ENCODE data around the gene PTPN3. TPM values are rescaled to one million over a fixed set of nuclear protein-coding genes. Genes with fewer than 3 reads are reported as not detected.
"Not testable (repeated sequence)": the region's sequence is repeated elsewhere in the genome, so short reads cannot be mapped to it uniquely, and the experiment has no call there.

Gene PTPN3
- total RNA-seq, 4 donors from 2014 or later: 0.29 to 5.5 (median 2.1) TPM

GRCh38 chr9:109341561-109341960 lies 156.5 kb downstream of the PTPN3 start:
- no peaks in the 10 kb centered on the region for H3K36me3 ChIP-seq
- no peak for TF ChIP-seq POLR2A (IDR thresholded peaks at IDR 0.05)
- TF ChIP-seq, protein P1, sequence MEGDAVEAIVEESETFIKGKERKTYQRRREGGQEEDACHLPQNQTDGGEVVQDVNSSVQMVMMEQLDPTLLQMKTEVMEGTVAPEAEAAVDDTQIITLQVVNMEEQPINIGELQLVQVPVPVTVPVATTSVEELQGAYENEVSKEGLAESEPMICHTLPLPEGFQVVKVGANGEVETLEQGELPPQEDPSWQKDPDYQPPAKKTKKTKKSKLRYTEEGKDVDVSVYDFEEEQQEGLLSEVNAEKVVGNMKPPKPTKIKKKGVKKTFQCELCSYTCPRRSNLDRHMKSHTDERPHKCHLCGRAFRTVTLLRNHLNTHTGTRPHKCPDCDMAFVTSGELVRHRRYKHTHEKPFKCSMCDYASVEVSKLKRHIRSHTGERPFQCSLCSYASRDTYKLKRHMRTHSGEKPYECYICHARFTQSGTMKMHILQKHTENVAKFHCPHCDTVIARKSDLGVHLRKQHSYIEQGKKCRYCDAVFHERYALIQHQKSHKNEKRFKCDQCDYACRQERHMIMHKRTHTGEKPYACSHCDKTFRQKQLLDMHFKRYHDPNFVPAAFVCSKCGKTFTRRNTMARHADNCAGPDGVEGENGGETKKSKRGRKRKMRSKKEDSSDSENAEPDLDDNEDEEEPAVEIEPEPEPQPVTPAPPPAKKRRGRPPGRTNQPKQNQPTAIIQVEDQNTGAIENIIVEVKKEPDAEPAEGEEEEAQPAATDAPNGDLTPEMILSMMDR (IDR thresholded peaks at IDR 0.05): no peak
- H3K4me3 ChIP-seq: no peak overlapping the region
- no peaks in the 10 kb centered on the region for H3K27me3 ChIP-seq
- no peaks in the 10 kb centered on the region for H3K4me1 ChIP-seq
- no peak for DNase-seq
- H3K27ac ChIP-seq: no peak overlapping the region
- intact Hi-C loops (cut with DNase I; ENCODE audit: low total_unique reads): no loop called here
- H3K9me3 ChIP-seq: no peaks in the 10 kb centered on the region

DNA sequence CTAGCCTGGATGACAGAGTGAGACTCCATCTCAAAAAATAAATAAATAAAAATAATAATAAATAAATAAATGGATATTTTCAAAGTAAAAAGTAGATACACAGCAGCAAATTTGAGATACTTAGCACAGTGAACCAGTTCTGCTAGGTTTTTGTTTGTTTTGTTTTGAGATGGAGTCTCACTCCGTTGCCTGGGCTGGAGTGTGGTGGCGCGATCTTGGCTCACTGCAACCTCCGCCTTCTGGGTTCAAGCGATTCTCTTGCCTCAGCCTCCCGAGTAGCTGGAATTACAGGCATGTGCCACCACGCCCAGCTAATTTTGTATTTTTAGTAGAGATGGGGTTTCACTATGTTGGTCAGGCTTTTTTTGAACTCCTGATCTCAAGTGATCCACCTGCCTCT lies 157.1 kb downstream of the PTPN3 start:
- H3K9me3 ChIP-seq; H3K27ac ChIP-seq; H3K36me3 ChIP-seq; H3K4me3 ChIP-seq; H3K27me3 ChIP-seq; intact Hi-C loops (cut with DNase I; ENCODE audit: low total_unique reads); H3K4me1 ChIP-seq; DNase-seq: not testable (repeated sequence)

- TF ChIP-seq, protein P1 (IDR thresholded peaks at IDR 0.05): no peak
- TF ChIP-seq POLR2A (IDR thresholded peaks at IDR 0.05): no peak
- H3K4me3 ChIP-seq: no peak overlapping the region
- no peaks in the 10 kb centered on the region for H3K4me1 ChIP-seq
- H3K27ac ChIP-seq: no peak overlapping the region
- no peaks in the 10 kb centered on the region for H3K9me3 ChIP-seq
- no peaks in the 10 kb centered on the region for H3K36me3 ChIP-seq
- intact Hi-C loops (cut with DNase I; ENCODE audit: low total_unique reads): no loop called here
- no peaks in the 10 kb centered on the region for H3K27me3 ChIP-seq
- no peak for DNase-seq
Measured at GRCh38 chr9:109336409-109336808, 161.7 kb downstream of the PTPN3 start.

DNA sequence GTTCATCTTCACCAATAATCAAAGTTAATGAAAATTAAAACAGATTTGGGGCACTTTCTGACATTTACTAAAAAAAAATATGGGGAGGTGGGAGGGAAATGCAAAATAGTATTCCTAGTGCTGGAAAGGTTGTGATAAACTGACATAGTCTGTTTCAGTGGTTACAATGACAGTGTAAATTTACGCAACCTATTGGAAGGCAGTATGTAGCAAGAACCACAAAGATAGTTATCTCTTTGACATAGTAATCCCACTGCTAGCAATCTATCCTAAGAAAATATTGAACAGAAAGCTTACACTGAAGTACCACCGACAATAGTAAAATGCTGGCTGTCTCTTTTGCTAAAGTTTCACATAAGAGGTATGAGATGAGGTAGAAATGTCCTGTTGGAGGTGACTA lies 162.2 kb downstream of the PTPN3 start:
- DNase-seq: no peak
- Histone ChIP-seq H3K4me3 (no peak overlapping the region), H3K27ac (no peak overlapping the region), H3K27me3 (no peaks in the 10 kb centered on the region), H3K9me3 (no peaks in the 10 kb centered on the region), H3K4me1 (no peaks in the 10 kb centered on the region), H3K36me3 (no peaks in the 10 kb centered on the region)
- intact Hi-C loops (cut with DNase I; ENCODE audit: low total_unique reads): no loop called here
- TF ChIP-seq POLR2A (IDR thresholded peaks at IDR 0.05): no peak
- TF ChIP-seq, protein P1 (IDR thresholded peaks at IDR 0.05): no peak

- TF ChIP-seq POLR2A (IDR thresholded peaks at IDR 0.05): no peak
- TF ChIP-seq, protein P1 (IDR thresholded peaks at IDR 0.05): no peak
- no peaks in the 10 kb centered on the region for H3K9me3 ChIP-seq
- H3K27me3 ChIP-seq: no peaks in the 10 kb centered on the region
- H3K4me1 ChIP-seq: no peaks in the 10 kb centered on the region
- no peak for DNase-seq
- H3K27ac ChIP-seq: no peak overlapping the region
- intact Hi-C loops (cut with DNase I; ENCODE audit: low total_unique reads): no loop called here
- no peaks in the 10 kb centered on the region for H3K36me3 ChIP-seq
- H3K4me3 ChIP-seq: no peak overlapping the region
Measured at GRCh38 chr9:109335121-109335520, 163.0 kb downstream of the PTPN3 start.

- DNase-seq: no peak
- no peaks in the 10 kb centered on the region for H3K36me3 ChIP-seq
- intact Hi-C loops (cut with DNase I; ENCODE audit: low total_unique reads): no loop called here
- TF ChIP-seq POLR2A (IDR thresholded peaks at IDR 0.05): no peak
- TF ChIP-seq, protein P1 (IDR thresholded peaks at IDR 0.05): no peak
- H3K27me3 ChIP-seq: no peaks in the 10 kb centered on the region
- no peaks in the 10 kb centered on the region for H3K4me1 ChIP-seq
- no peak overlapping the region for H3K4me3 ChIP-seq
- no peak overlapping the region for H3K27ac ChIP-seq
- no peaks in the 10 kb centered on the region for H3K9me3 ChIP-seq
Measured at GRCh38 chr9:109331353-109331752, 166.8 kb downstream of the PTPN3 start.
